Mucosa of stomach (tissue), 1 donor: ENCODE data around the gene ERMN.
"Not testable (repeated sequence)": the region's sequence is repeated elsewhere in the genome, so short reads cannot be mapped to it uniquely, and the experiment has no call there.

Experiments used
- H3K27me3 ChIP-seq: one replicate; pipeline ENCODE4 v1.7.0; 2013; ENCODE audit warnings: mild to moderate bottlenecking, low read length; ENCODE audit not compliant: control insufficient read depth, insufficient read depth
- H3K36me3 ChIP-seq: one replicate; pipeline ENCODE4 v1.7.0; 2013; ENCODE audit warnings: low read length; ENCODE audit not compliant: control insufficient read depth, insufficient read depth
- H3K4me1 ChIP-seq: one replicate; pipeline ENCODE4 v1.7.0; 2013; ENCODE audit warnings: mild to moderate bottlenecking, low read length; ENCODE audit not compliant: control insufficient read depth, insufficient read depth
- H3K4me3 ChIP-seq: one replicate; pipeline ENCODE4 v1.7.0; 2013; ENCODE audit warnings: low read length
- H3K9ac ChIP-seq: one replicate; pipeline ENCODE4 v1.7.0; 2013; ENCODE audit warnings: mild to moderate bottlenecking, low read length, moderate library complexity
- H3K9me3 ChIP-seq: one replicate; pipeline ENCODE4 v1.7.0; 2013; ENCODE audit warnings: mild to moderate bottlenecking, low read length, moderate library complexity; ENCODE audit not compliant: control insufficient read depth
- donor health status: Pancreatic carcinoma.

ERMN gene

GRCh38 chr2:157325786-157326185 lies at the start of gene ERMN:
Gene ERMN, minus strand, starts transcription at chr2:157325824. Its CDS starts 182 bp downstream, at chr2:157325642.
- Histone ChIP-seq H3K9me3 (no peaks in the 10 kb centered on the region), H3K4me3 (no peak within 1 kb of the TSS), H3K4me1 (peaks cover 31% of the 10 kb centered on the region), H3K27me3 (no peaks in the 10 kb centered on the region), H3K36me3 (no peaks in the 10 kb centered on the region), H3K9ac (no peak within 1 kb of the TSS)

GRCh38 chr2:157375384-157375783 lies 49.8 kb upstream of the ERMN start:
- Histone ChIP-seq H3K27me3 (no peaks in the 10 kb centered on the region), H3K4me1 (no peaks in the 10 kb centered on the region), H3K9ac (no peak overlapping the region), H3K9me3 (peaks cover 5% of the 10 kb centered on the region), H3K4me3 (no peak overlapping the region), H3K36me3 (no peaks in the 10 kb centered on the region)

GRCh38 chr2:157368508-157368907 lies 42.9 kb upstream of the ERMN start:
- H3K9me3 ChIP-seq, H3K9ac ChIP-seq, H3K4me3 ChIP-seq, H3K4me1 ChIP-seq, H3K27me3 ChIP-seq, H3K36me3 ChIP-seq: not testable (repeated sequence)

- Histone ChIP-seq H3K27me3 (no peaks in the 10 kb centered on the region), H3K4me3 (no peak overlapping the region), H3K4me1 (no peaks in the 10 kb centered on the region), H3K9ac (no peak overlapping the region), H3K36me3 (no peaks in the 10 kb centered on the region), H3K9me3 (no peaks in the 10 kb centered on the region)
These were observed 42.1 kb upstream of the ERMN start for GRCh38 chr2:157367704-157368103.

GRCh38 chr2:157364257-157364974 lies 38.8 kb upstream of the ERMN start:
- H3K27me3 ChIP-seq, result no peaks in the 10 kb centered on the region
- no peaks in the 10 kb centered on the region for H3K4me1 ChIP-seq
- H3K9me3 ChIP-seq, result no peaks in the 10 kb centered on the region

GRCh38 chr2:157363612-157364101 lies 38.0 kb upstream of the ERMN start:
- Histone ChIP-seq H3K9me3 (no peaks in the 10 kb centered on the region), H3K27me3 (no peaks in the 10 kb centered on the region), H3K4me1 (no peaks in the 10 kb centered on the region), H3K36me3 (no peaks in the 10 kb centered on the region), H3K9ac (no peak overlapping the region), H3K4me3 (no peak overlapping the region)

More at GRCh38 chr2:157364257-157364974, 38.8 kb upstream of the ERMN start:
- H3K36me3 ChIP-seq, result no peaks in the 10 kb centered on the region
- no peak overlapping the region for H3K4me3 ChIP-seq
- H3K9ac ChIP-seq, result no peak overlapping the region

- H3K9ac ChIP-seq, result no peak overlapping the region
- H3K4me3 ChIP-seq, result no peak overlapping the region
- no peaks in the 10 kb centered on the region for H3K27me3 ChIP-seq
- H3K9me3 ChIP-seq, result no peaks in the 10 kb centered on the region
- H3K4me1 ChIP-seq, result no peaks in the 10 kb centered on the region
- no peaks in the 10 kb centered on the region for H3K36me3 ChIP-seq
These were observed 37.0 kb upstream of the ERMN start for GRCh38 chr2:157362627-157363026.

GRCh38 chr2:157361526-157361925 lies 35.9 kb upstream of the ERMN start:
- no peaks in the 10 kb centered on the region for H3K4me1 ChIP-seq
- H3K36me3 ChIP-seq, result no peaks in the 10 kb centered on the region
- H3K9ac ChIP-seq, result no peak overlapping the region
- no peaks in the 10 kb centered on the region for H3K27me3 ChIP-seq
- H3K9me3 ChIP-seq, result no peaks in the 10 kb centered on the region
- H3K4me3 ChIP-seq, result no peak overlapping the region

GRCh38 chr2:157359628-157360027 lies 34.0 kb upstream of the ERMN start:
- H3K4me1 ChIP-seq, result no peaks in the 10 kb centered on the region
- no peaks in the 10 kb centered on the region for H3K27me3 ChIP-seq
- H3K9ac ChIP-seq, result no peak overlapping the region
- H3K36me3 ChIP-seq, result no peaks in the 10 kb centered on the region
- H3K9me3 ChIP-seq, result no peaks in the 10 kb centered on the region
- H3K4me3 ChIP-seq, result no peak overlapping the region

GRCh38 chr2:157355618-157356017 lies 30.0 kb upstream of the ERMN start:
- no peaks in the 10 kb centered on the region for H3K27me3 ChIP-seq
- H3K4me3 ChIP-seq, result no peak overlapping the region
- no peak overlapping the region for H3K9ac ChIP-seq
- H3K9me3 ChIP-seq, result no peaks in the 10 kb centered on the region
- H3K36me3 ChIP-seq, result no peaks in the 10 kb centered on the region
- no peaks in the 10 kb centered on the region for H3K4me1 ChIP-seq

- H3K36me3 ChIP-seq, result no peaks in the 10 kb centered on the region
- no peaks in the 10 kb centered on the region for H3K27me3 ChIP-seq
- no peaks in the 10 kb centered on the region for H3K4me1 ChIP-seq
- no peak overlapping the region for H3K4me3 ChIP-seq
- H3K9me3 ChIP-seq, result no peaks in the 10 kb centered on the region
- no peak overlapping the region for H3K9ac ChIP-seq
These were observed 24.4 kb upstream of the ERMN start for GRCh38 chr2:157349949-157350515.

GRCh38 chr2:157348291-157348921 lies 22.8 kb upstream of the ERMN start:
- no peak overlapping the region for H3K4me3 ChIP-seq
- no peaks in the 10 kb centered on the region for H3K4me1 ChIP-seq
- no peaks in the 10 kb centered on the region for H3K9me3 ChIP-seq
- no peaks in the 10 kb centered on the region for H3K36me3 ChIP-seq
- H3K27me3 ChIP-seq, result no peaks in the 10 kb centered on the region
- H3K9ac ChIP-seq, result no peak overlapping the region
